T-helper 1 cell treated with Interleukin-12 subunit alpha and Interleukin-12 subunit beta and Interleukin-4 antibody, amounts not matched to agents 30 ng/mL and 1 ng/mL, for 36 hours (primary cell): ENCODE measurements around the gene GPR87. TPM values are rescaled to one million over a fixed set of nuclear protein-coding genes. Genes with fewer than 3 reads are reported as not detected.

Experiments used
- intact Hi-C: fragments of 100-400 bp; cut with micrococcal nuclease; formaldehyde crosslinking; loops from one replicate; pipeline ENCODE4 v1.15.1; 2024
- total RNA-seq: library from RNA; stranded (reverse); gene quantifications from 2 replicates; pipeline ENCODE4 v1.2.3, GENCODE V29; 2022

Gene GPR87, protein sequence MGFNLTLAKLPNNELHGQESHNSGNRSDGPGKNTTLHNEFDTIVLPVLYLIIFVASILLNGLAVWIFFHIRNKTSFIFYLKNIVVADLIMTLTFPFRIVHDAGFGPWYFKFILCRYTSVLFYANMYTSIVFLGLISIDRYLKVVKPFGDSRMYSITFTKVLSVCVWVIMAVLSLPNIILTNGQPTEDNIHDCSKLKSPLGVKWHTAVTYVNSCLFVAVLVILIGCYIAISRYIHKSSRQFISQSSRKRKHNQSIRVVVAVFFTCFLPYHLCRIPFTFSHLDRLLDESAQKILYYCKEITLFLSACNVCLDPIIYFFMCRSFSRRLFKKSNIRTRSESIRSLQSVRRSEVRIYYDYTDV
- total RNA-seq = 0.22 and 0.42 TPM in 2 replicates

DNA sequence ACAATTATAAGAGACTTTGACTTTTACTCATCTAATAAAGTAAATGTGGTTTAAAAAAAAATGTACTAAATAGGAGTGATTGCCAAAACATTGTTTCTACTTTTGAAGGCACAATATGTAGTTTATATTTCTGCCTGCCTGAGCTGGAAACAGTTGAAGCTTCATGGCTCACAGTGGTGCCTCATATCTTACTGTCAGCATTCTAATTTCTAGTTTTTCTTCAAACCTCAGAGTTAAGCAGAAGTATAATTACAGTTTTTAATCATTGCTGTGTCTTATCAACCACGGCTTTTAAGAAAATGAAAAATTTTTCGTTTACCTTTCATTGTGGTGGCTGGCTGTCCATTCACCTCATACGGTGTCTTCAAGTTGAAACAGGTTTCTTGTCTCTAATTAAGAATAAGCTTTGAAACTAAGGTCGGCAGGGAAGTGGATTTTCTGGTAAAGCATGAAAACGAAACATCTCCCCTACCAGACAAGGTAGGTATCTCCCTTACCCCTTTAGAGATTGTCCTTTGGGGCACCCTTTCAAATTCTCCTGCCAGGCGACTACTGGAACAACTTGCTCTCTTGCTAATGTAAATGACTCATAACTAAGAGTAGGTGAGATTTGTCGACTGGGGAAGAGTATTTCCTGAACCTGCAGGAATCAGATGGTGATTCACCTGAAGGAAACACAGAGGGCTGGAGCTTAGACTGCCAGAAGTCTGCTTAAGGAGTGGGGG, at the start of gene GPR87:
Gene GPR87, minus strand, starts transcription at position 554 of the 725 bp plus-strand sequence. CDS start 16,720 bp downstream, outside the sequence.
- intact Hi-C loops = no loop called here

DNA sequence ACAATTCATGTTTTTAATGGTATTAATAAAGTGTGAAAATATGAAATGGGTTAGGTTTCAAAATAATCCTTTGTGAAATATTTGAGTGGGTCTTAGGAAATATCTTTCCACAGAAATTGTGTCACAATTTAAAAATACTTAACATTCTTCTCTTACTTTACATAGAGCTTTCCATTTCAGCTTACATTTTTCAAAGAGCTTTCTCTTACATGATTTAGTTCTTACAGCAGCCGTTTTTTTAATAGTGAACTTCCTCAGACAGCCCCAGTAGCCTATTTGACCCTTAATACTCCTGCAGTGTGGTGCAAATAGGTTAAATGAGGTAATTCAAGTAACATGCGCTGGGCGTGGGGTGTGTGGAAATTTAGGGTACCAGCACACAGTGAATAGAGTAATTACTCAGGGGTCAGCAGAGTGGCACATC, 46.1 kb upstream of the GPR87 start:
- intact Hi-C loops = no loop called here

DNA sequence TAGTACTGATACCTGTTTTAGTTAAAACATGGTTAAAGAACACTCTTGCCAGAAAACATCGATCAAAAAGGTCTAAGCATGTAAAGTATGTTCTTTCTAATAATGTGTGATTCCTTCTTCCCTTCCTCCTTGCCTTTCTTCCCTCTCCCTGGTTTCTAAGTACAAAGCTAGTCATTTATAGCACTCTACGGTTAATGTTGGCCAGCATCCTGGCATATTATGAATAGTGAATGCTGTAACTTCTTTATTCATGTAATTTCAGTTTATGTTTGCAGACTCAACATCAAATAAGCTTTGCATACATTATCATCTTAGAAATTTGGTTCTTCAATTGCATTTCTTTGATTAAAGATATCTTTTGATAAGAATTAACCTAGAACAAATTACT, 40.8 kb upstream of the GPR87 start:
- intact Hi-C loops = no loop called here

DNA sequence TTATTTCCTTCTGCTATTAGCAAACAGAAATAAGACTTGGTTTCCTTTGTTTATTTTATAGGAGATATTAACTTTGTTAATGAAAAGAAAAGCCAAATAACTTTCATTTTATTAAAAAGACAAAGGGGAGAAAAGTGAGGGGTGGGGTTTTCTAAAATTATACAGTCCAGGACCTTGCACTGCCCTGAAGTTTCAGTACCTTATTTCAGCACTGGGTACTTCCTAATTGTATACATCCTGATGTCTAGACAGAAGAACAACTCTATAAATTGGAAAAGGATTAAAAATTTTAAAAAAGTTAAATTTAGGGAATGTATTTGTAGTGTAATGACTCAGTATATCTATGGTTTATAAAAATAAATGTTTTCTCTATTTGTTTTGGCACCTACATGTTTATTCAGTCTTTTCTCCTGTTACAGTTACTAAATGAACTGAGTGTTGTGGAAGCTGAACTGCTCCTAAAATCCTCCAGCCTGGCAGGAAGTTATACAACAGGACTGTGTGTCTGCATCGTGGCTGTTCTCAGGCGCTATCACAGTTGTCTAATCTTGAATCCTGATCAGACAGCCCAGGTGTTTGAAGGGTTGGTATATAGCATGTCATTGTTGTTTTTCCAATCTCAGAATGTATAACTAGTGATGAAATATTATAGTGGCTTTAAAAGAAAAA, 40.3 kb upstream of the GPR87 start:
- intact Hi-C loops = no loop called here

DNA sequence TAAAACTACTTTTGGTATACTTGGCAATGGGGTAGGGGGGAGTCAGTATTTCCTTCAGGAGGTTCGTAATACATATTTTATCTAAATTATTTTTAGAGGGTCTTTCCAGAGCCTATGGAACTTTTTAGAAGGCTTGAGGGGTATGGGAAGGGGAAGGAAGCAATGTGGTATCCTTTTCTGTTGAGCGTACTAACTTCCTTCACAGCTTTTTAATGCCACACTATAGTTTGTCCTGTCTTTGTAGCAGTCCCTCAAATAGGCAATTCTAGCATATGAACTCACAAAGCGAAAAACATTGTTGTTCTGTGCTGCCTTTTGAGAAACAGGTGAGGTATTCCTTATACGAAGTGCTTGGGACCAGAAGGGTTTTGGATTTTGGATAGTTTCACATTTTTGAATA, 35.0 kb upstream of the GPR87 start:
- intact Hi-C loops = no loop called here

DNA sequence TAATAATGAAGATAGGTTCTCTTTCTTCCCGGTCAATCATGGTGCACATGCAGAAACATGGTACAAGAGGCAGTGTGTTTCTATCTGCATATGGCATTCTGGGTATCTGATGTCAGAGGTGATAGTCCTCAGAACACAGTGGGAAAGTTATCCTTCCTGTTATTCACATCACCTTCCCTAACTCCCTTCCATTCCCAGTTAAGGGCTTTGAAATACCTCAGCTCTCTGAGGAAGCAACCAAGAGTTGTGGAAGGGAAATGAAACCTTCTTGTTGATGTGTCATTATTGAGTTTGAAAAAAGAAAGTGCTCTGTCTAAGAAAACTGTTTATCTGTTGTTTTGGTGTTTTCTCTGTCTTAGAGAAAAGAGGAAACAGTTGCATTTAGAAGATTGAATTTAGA, 34.6 kb upstream of the GPR87 start:
- intact Hi-C loops = no loop called here

DNA sequence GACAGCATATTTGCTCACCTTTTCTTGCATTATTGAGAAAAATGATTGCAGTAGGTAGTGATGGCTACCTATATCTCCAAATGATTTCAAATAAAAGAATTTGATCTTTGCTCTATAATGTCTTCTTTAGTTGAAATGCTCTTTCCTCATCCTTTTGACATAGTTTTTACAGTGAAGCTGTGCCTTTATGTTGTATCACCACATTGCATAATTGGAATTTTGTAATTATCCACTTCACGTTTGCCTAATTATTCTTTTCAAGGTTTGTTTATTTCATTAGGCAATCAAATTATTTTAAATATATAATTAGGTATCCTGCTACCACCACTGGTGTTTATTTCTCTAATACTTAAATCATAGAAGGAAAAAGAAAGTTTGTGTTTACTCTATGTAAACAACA, 34.0 kb upstream of the GPR87 start:
- intact Hi-C loops = no loop called here

DNA sequence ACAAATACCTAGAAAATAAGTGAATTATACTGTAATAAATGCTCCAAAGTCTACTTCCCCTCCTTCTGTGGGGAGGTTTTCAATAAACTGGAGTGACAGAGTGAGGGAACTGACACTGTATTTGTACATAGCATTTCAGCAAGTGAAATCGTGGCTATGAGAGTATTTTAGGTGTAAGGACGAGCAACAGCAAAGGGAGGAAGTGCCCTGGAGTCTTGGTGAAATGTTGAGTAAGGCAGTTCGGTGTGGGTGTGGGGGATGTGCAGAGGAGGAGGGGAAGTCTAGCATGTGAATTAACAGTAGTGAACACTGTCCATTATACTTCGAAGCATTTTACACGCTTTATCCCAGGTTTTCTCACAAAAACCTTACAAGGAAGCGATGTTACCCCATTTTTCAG, 30.8 kb upstream of the GPR87 start:
- intact Hi-C loops = no loop called here

DNA sequence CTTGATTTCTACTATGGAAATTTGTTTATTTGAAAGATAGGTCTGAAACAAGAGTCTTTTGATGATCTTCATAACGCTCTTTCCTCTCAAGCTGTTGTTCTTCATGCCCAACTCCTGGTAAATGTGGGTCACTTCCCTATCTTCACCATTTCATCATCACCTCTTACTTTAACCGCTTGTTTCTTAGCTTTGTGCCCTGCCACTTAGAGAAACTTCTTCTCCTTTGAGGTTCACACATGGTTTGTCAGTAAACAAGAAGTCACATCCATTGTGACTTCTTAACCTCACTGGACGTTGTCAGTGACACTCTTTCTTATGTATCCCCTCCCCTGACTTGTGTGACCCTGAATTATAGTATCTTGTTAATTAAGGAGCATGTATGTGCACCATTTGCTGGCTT, 29.7 kb upstream of the GPR87 start:
- intact Hi-C loops = no loop called here

DNA sequence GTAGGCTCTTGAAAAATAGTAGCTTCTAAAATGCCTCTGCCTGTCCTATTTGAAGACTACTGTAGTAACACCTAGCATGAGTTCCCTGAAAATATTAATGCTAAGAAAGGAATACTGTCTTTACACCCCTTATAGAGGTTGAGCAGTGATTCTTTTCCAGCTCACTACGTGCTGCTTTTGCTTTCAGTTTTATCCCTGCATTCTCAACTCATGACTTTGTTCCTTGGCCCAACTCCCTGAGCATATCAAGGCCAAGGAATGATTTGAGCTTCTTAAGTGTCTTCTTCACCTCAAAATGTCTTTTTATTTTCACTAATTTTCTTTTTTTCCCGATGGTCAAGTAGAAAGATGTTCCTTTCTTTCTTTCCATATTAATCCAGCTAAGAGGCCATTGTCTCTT, 29.2 kb upstream of the GPR87 start:
- intact Hi-C loops = no loop called here

DNA sequence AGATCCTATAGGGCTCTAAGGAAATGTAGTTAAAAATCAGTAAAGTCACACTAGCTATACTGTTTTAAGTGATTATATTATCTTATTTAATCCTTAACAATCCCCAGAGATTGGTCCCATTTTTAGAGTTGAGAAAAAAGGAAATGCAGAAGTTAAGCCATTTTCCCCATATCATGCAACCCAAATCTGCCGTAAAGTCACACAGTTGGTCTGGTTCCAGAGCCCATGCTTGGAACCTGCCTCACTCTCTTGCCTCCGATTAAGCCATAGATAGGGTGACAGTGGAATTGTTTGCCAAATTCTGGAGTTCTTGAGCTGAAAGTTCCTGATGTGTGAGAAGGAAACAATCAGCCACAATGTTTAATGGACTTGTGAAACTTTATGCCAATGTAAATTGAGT, 15.1 kb upstream of the GPR87 start:
- intact Hi-C loops = no loop called here

DNA sequence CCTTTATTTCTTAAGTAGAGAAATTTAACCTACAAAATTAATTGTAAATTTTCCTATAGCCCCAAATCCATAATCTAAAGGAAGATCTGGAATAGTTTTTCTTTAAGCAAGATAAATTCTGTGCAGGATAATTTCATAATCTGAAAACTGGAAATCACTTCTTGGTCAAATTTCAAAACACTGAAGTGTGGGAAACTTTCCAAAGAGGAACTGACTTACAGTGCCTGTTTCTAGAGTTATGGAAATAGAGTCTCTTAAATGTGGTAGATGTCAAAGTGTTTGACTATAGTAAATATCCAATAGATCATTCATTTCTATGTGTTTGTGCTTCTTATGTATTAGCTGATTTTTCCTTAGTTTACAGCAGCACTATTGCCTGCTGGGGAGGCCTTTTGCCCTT, 14.3 kb upstream of the GPR87 start:
- intact Hi-C loops = no loop called here

DNA sequence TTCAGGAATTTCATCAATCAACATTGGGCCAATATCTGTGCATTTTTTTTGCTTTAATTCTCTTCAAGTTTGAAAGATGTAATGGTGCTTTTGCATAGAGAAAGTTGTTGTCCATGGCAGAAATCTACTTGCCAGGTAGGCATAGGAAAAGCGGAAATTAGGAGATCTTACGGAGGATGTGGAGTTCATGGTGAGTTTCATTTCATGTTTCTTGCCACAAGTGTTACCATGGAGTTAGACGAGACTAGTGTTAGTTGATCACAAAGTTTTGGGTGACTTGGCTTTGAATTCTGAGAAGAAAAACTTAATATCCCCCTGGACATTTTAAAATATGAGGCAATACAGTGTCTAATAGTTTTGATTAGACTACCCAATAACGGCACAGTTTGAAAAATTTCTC, 13.8 kb upstream of the GPR87 start:
- intact Hi-C loops = no loop called here

DNA sequence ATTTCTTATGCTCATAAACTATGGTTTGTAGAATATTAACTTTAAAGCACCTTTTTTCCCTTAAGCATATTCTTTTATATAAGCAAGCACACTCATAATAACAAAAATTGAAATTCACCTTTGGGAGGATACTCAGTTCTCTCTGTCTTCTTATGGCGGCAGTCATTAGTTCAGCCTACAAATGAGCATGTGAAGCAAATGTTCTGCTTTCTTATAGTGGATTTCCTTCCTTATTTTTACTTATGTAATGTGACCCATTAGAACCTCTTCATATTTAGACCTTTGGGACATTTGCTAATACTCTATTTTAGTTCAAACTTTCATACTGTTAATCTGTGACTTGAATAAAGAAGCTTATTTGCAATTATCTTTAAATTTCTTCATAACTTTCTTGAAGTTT, 12.7 kb upstream of the GPR87 start, which contains the start of gene P2RY13:
Gene P2RY13, minus strand, starts transcription at position 187 of the 400 bp plus-strand sequence. Its CDS starts 21 bp downstream, at position 166.
- intact Hi-C loops = loop anchor here (2.0 kb wide), 1 partner anchor 47 kb away; no protein-coding TSS in a partner anchor

DNA sequence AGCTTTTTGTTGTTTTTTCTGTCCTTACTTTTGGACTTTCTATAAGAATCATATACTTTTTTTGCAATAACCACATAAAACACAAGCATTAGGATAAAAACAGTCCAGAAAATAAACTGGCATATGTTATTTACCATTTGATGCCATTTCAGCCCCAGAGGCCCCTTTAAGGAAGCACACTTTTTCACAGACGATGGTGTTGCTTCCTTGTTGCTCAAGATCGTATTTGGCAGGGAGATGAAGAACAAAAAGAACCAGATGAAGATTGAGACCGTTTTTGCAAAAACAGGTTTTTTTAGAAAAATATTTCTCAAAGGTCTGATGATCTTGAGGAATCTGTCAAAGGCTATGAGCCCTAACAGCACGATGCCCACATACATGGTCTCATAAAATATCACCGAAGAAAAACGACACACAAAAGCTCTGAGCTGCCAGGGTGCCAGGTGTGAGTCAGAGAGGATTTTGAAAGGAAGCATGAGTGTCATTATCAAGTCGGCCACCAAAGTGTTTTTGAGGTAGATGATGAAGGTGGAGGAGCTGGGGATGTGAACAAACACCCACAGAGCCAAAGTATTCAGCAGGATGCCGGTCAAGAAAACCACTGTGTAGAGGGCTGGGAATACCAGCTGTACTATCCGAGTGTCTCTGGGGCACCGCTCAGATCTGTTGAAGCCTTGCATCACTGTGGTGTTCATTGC, 11.8 kb upstream of the GPR87 start:
- intact Hi-C loops = loop anchor here (1.0 to 2.0 kb wide), 2 partner anchors 46 to 101 kb away; no protein-coding TSS in a partner anchor

DNA sequence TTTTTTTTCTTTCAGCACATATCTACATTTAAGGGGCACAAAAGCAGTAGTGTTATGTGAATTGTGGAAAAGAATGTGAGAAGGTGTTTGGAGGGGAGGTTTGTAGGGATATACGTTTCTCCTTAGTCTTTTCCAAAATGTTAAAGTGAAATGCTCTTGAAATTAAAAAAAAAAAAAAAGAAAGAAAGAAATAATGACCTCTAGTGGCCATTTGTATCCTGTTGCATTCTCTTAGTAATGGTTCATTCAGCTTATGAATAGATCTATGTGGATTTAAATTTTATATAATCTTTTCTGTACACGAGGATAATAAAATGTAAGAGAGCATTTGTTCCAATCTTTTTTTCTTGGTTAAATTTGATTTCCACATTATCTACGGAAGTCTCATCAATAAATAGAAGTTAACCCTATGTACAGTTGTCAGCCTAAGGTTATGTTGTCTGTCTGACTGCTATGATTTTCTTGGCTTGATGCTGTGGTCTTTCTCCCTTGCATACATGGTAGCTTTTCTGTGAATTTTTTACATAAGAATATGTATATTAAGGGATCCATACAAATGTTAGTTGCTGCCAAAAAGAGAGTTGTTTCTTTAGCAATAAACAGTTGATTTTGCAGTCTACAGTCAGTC, 11.1 kb upstream of the GPR87 start:
- intact Hi-C loops = loop anchor here (1.0 to 2.0 kb wide), 5 partner anchors 37 to 171 kb away; no protein-coding TSS in a partner anchor

DNA sequence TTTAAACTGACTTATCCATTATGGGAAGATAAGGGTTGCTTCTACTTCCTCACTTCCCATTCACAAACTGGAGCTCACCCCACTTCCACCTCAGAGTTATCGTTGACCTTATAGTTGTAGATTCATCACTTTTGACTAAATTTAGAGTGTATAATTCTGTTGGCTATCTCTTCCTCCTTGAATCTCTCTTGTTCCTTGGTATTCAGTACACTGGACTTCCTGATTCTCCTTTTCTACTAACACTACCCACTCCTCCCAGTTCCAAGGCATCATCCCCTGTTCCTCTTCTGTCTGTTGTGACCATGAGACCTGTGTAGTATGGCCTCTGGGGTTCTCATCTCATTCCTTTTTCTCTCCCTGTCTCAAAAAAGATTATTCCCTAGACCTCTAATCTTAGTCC, 5.9 kb upstream of the GPR87 start:
- intact Hi-C loops = no loop called here

DNA sequence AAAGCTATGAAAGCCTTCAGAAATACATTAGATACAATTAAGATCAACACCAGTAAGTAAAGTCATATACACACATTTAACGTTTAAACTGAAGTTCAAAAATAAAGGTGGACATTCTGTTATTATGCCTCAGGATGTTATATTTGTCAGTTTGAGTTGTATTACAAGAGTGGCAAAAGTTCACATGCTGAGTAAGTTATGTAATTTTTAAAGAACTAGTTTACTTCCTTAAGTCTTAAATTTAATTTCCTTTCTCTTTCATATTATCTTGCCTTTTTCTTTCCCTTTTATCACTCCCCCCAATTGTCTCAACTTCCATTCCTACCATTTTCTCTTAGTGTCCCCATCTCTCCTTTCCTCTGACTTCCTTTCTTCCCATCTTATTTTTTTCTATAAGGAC, 4.9 kb upstream of the GPR87 start:
- intact Hi-C loops = no loop called here

DNA sequence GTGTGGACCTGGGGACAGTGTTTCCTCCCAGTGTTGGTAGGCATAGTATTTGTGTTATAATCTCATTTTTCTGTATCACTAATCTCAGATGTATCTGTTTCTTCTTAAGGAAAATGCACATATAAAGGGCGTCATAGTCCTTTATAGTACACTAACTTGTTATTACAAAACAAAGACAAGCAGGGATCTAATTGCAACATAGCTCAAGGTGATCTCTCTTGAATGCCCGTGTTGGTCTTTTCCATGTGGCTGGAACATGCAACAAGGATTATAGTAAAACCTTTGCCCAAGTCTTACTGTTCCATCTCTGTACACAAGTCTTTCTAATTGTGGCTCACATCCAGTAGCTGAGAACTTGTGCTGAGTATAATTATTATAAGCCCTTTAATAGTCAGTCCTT, 3.5 kb upstream of the GPR87 start:
- intact Hi-C loops = no loop called here

DNA sequence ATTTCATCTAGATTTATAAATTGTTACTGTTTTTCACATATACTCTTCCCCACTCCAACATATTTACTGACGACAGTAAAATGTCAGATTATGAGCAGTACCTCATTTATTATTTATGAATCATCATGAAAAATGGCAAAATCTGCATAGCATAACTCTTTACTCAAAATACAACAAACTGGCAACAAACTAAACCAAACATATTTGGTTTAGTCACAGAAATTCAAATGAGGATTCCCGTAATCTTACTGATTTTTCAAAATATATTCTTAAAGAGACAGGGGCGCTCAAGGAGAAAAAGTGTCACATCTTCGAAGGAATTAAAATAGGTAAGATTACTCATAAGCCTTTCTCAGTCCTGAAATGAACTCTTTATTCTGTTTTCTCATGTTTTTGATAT, 3.0 kb upstream of the GPR87 start:
- intact Hi-C loops = loop anchor here (2.0 kb wide), 1 partner anchor 15 kb away; no protein-coding TSS in a partner anchor

DNA sequence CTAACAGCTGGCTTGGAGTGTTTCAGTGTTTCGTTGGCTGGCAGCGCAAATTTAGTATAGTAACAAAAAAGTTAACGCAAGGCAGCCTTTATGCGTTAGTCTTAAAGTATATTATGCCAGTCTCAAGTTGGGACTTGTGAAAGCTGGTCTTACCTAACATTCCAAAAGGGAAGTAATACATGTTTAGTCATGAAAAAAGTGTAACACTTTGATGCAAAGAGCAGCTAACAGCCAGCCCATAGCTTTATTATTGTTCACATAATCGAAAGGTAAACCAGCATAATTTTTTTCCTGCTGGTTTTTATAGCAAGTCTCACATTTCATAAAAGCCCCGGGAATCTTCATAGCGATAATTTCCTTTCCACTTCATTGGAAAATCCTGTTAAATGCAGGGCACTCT, 2.4 kb upstream of the GPR87 start:
- intact Hi-C loops = loop anchor here (2.0 kb wide), 1 partner anchor 14 kb away; no protein-coding TSS in a partner anchor
